COR-L47 (cell line): ENCODE measurements around the gene CD58.

Source experiments
- DNase-seq: peaks from one replicate; lab custom pipeline; 2025; lab: John Stamatoyannopoulos, UW

Gene CD58

DNA sequence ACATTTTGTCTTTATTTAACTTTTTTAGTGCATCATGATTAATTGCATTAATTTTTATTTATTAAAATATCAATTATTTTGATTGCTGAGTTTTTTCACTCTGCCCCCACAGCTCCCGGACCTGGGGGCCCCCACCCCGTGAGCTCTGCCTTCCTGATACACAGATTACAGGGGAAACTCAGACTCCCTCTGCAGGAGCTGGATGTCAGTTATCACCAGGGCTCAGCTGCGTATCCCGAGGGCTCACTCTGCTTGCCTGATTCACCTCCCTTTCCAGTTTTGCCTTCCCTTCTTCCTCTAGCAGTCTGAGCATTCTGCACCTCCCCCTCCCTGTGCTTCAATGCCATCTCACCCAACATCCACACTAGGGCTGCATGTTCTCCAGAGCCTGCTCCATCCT, 99.6 kb downstream of the CD58 start:
- no peak for DNase-seq

DNA sequence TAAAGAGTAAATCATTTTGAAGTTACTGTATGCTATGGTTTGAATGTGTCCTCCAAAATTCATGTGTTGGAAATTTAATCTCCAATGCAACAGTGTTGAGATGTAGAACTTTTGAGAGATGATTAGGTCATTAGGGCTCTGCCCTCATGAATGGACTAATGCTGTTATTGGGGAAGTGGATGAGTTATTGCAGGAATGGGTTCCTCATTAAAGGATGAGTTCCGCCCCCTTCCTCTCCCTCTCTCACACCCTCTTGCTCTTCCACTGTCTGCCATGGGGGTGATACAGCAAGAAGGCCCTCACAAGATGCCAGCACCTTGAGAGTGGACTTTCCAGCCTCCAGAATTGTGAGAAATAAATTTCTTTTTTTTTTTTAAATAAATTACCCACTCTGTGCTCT, 100.2 kb downstream of the CD58 start:
- no peak for DNase-seq

- no peak for DNase-seq
These were observed 103.8 kb downstream of the CD58 start for GRCh38 chr1:116466810-116467557.

GRCh38 chr1:116465845-116466685, 104.8 kb downstream of the CD58 start:
- DNase-seq = no peak

GRCh38 chr1:116465477-116465844, 105.4 kb downstream of the CD58 start:
- no peak for DNase-seq
